Measurements from ENCODE around the gene SRRM4. TPM values are rescaled to one million over a fixed set of nuclear protein-coding genes. Genes with fewer than 3 reads are reported as not detected.

The SRRM4 gene
- total and polyA plus RNA-seq, 4 donors: not detected

GRCh38 chr12:118959348-118959747 is 22.0 kb upstream of the SRRM4 start:
- WGBS: 45% methylated on average over 4 of the region's 4 CpGs
- Histone ChIP-seq H3K9ac (ENCODE audit: low read depth in 1 of 2, low read length in 2 of 2) (no peak overlapping the region), H3K4me1 (ENCODE audit: control insufficient read depth in 4 of 4, insufficient read depth in 4 of 4, low read length in 3 of 4) (no peaks in the 10 kb centered on the region), H3K27me3 (ENCODE audit: control insufficient read depth in 4 of 4, insufficient read depth in 4 of 4, low read length in 3 of 4) (peaks cover 0 to 2% (median 0%) of the 10 kb centered on the region in 4 donors), H3K9me3 (ENCODE audit: control insufficient read depth in 4 of 4, low read length in 3 of 4) (no peaks in the 10 kb centered on the region), H3K27ac (ENCODE audit: low read depth in 1 of 2, low read length in 2 of 2) (no peak overlapping the region), H3K4me3 (ENCODE audit: low read depth in 1 of 3, low read length in 3 of 3) (no peak overlapping the region), H3K36me3 (ENCODE audit: control insufficient read depth in 4 of 4, insufficient read depth in 3 of 4, low read depth in 1 of 4, low read length in 3 of 4) (no peaks in the 10 kb centered on the region)
- DNase-seq (ENCODE audit: low spot score): no peak
- TF ChIP-seq REST (IDR thresholded peaks at IDR 0.05) (no peak), FOXA2 (IDR thresholded peaks at IDR 0.05) (no peak), TAF1 (conservative IDR thresholded peaks at IDR 0.05) (no peak), SP1 (IDR thresholded peaks at IDR 0.05) (no peak), HNF4A (conservative IDR thresholded peaks at IDR 0.05) (no peak), YY1 (IDR thresholded peaks at IDR 0.05) (no peak), RAD21 (IDR thresholded peaks at IDR 0.05) (no peak), EGR1 (IDR thresholded peaks at IDR 0.05; ENCODE audit: low read depth in 2 of 2) (no peak)

GRCh38 chr12:118959985-118960560 is 21.3 kb upstream of the SRRM4 start:
- Histone ChIP-seq H3K9me3 (ENCODE audit: control insufficient read depth in 4 of 4, low read length in 3 of 4) (no peaks in the 10 kb centered on the region), H3K36me3 (ENCODE audit: control insufficient read depth in 4 of 4, insufficient read depth in 3 of 4, low read depth in 1 of 4, low read length in 3 of 4) (no peaks in the 10 kb centered on the region), H3K4me1 (ENCODE audit: control insufficient read depth in 4 of 4, insufficient read depth in 4 of 4, low read length in 3 of 4) (no peaks in the 10 kb centered on the region), H3K9ac (ENCODE audit: low read depth in 1 of 2, low read length in 2 of 2) (no peak overlapping the region), H3K27me3 (ENCODE audit: control insufficient read depth in 4 of 4, insufficient read depth in 4 of 4, low read length in 3 of 4) (peaks cover 0 to 2% (median 0%) of the 10 kb centered on the region in 4 donors), H3K27ac (ENCODE audit: low read depth in 1 of 2, low read length in 2 of 2) (no peak overlapping the region), H3K4me3 (ENCODE audit: low read depth in 1 of 3, low read length in 3 of 3) (no peak overlapping the region)
- 58% methylated on average over 2 of the region's 2 CpGs for WGBS
- no peak for DNase-seq (ENCODE audit: low spot score)
- TF ChIP-seq HNF4G (IDR thresholded peaks at IDR 0.05) (no peak), ZBTB33 (IDR thresholded peaks at IDR 0.05) (no peak)

GRCh38 chr12:118960865-118961264 is 20.5 kb upstream of the SRRM4 start:
- Histone ChIP-seq H3K4me3 (ENCODE audit: low read depth in 1 of 3, low read length in 3 of 3) (no peak overlapping the region), H3K36me3 (ENCODE audit: control insufficient read depth in 4 of 4, insufficient read depth in 3 of 4, low read depth in 1 of 4, low read length in 3 of 4) (no peaks in the 10 kb centered on the region), H3K27me3 (ENCODE audit: control insufficient read depth in 4 of 4, insufficient read depth in 4 of 4, low read length in 3 of 4) (peaks cover 0 to 4% (median under 1%) of the 10 kb centered on the region in 4 donors), H3K9me3 (ENCODE audit: control insufficient read depth in 4 of 4, low read length in 3 of 4) (peaks cover 0 to 3% (median 0%) of the 10 kb centered on the region in 4 donors), H3K4me1 (ENCODE audit: control insufficient read depth in 4 of 4, insufficient read depth in 4 of 4, low read length in 3 of 4) (no peaks in the 10 kb centered on the region), H3K9ac (ENCODE audit: low read depth in 1 of 2, low read length in 2 of 2) (no peak overlapping the region), H3K27ac (ENCODE audit: low read depth in 1 of 2, low read length in 2 of 2) (no peak overlapping the region)
- no peak for TF ChIP-seq CTCF (IDR thresholded peaks at IDR 0.05; ENCODE audit: low read depth, low read length, missing input control)
- TF ChIP-seq GABPA (IDR thresholded peaks at IDR 0.05 in 1 of 2, conservative IDR thresholded peaks at IDR 0.05 in 1 of 2): no peak
- no peak for TF ChIP-seq SP1 (IDR thresholded peaks at IDR 0.05)
- no peak for TF ChIP-seq RAD21 (IDR thresholded peaks at IDR 0.05)
- TF ChIP-seq FOXA1 (IDR thresholded peaks at IDR 0.05): no peak
- no peak for TF ChIP-seq TAF1 (conservative IDR thresholded peaks at IDR 0.05)
- TF ChIP-seq RXRA (IDR thresholded peaks at IDR 0.05): no peak
- no peak for TF ChIP-seq ATF3 (IDR thresholded peaks at IDR 0.05)
- no peak for TF ChIP-seq REST (IDR thresholded peaks at IDR 0.05)
- no peak for TF ChIP-seq JUND (IDR thresholded peaks at IDR 0.05)
- TF ChIP-seq YY1 (IDR thresholded peaks at IDR 0.05): no peak
- DNase-seq (ENCODE audit: low spot score): no peak
- WGBS: 69% methylated on average over 6 of the region's 6 CpGs

Data from liver (tissue), 9 donors.